DOHH2 (cell line): ENCODE data around the gene NEK8.

ENCODE experiments used
- H3F3A ChIP-seq: fragments of 200-600 bp; sonication (generic), shearing (Covaris generic); 2 replicates; pipeline ENCODE4 v1.6.0; 2016; ENCODE audit warnings: antibody characterized with exemption, mild to moderate bottlenecking; ENCODE audit not compliant: control insufficient read depth, insufficient read depth
- H3K27ac ChIP-seq: fragments of 200-600 bp; sonication (generic); 2 replicates; pipeline ENCODE4 v1.5.1; 2014; ENCODE audit warnings: low read depth, mild to moderate bottlenecking, low read length, moderate library complexity
- H3K27me3 ChIP-seq: fragments of 200-600 bp; sonication (generic); 2 replicates; pipeline ENCODE4 v1.6.1; 2014; ENCODE audit warnings: mild to moderate bottlenecking, low read length, mixed read lengths; ENCODE audit not compliant: control insufficient read depth
- H3K36me3 ChIP-seq: fragments of 200-600 bp; sonication (generic); 2 replicates; pipeline ENCODE4 v1.6.1; 2014; ENCODE audit warnings: mild to moderate bottlenecking, low read length, moderate library complexity, mixed read lengths; ENCODE audit not compliant: control insufficient read depth
- H3K4me1 ChIP-seq: fragments of 200-600 bp; sonication (generic); 2 replicates; pipeline ENCODE4 v1.6.1; 2014; ENCODE audit warnings: mild to moderate bottlenecking, low read length, mixed read lengths; ENCODE audit not compliant: control insufficient read depth
- H3K4me2 ChIP-seq: fragments of 200-600 bp; sonication (generic); 2 replicates; pipeline ENCODE4 v1.6.0; 2014; ENCODE audit warnings: mild to moderate bottlenecking, low read length, moderate library complexity
- H3K4me3 ChIP-seq: fragments of 200-600 bp; sonication (generic); 2 replicates; pipeline ENCODE4 v1.5.1; 2014; ENCODE audit warnings: mild to moderate bottlenecking, low read length, mixed read lengths
- H3K79me2 ChIP-seq: fragments of 200-600 bp; sonication (generic); 2 replicates; pipeline ENCODE4 v1.6.1; 2014; ENCODE audit warnings: mild to moderate bottlenecking, low read length, mixed read lengths; ENCODE audit not compliant: control insufficient read depth
- H3K9me2 ChIP-seq: fragments of 200-600 bp; sonication (generic); replicated peaks from 2 replicates; pipeline ENCODE4 v1.6.1; 2014; ENCODE audit warnings: mild to moderate bottlenecking, low read length, mixed read lengths; ENCODE audit not compliant: control insufficient read depth
- H3K9me3 ChIP-seq: fragments of 200-600 bp; sonication (generic); 2 replicates; pipeline ENCODE4 v1.6.1; 2014; ENCODE audit warnings: antibody characterized with exemption, low read length, mixed read lengths; ENCODE audit not compliant: control insufficient read depth, insufficient read depth
- H4K20me1 ChIP-seq: fragments of 200-600 bp; sonication (generic); 2 replicates; pipeline ENCODE4 v1.6.0; 2014; ENCODE audit warnings: low read depth, mild to moderate bottlenecking, antibody characterized with exemption, low read length, moderate library complexity; ENCODE audit not compliant: control insufficient read depth, insufficient read depth
- EZH2phosphoT487 ChIP-seq: fragments of 200-600 bp; sonication (generic); IDR thresholded peaks from 2 replicates; pipeline ENCODE4 v1.6.1; 2017; ENCODE audit warnings: borderline replicate concordance, mild to moderate bottlenecking, antibody characterized with exemption, low read length, moderate library complexity, mixed read lengths
- TF ChIP-seq, protein P1 (sequence below): fragments of 200-600 bp; sonication (generic); IDR thresholded peaks from one replicate; pipeline ENCODE4 v1.5.1; 2014; ENCODE audit warnings: antibody characterized with exemption, mild to moderate bottlenecking, low read depth, low read length; ENCODE audit not compliant: poor library complexity, severe bottlenecking

NEK8 gene

DNA sequence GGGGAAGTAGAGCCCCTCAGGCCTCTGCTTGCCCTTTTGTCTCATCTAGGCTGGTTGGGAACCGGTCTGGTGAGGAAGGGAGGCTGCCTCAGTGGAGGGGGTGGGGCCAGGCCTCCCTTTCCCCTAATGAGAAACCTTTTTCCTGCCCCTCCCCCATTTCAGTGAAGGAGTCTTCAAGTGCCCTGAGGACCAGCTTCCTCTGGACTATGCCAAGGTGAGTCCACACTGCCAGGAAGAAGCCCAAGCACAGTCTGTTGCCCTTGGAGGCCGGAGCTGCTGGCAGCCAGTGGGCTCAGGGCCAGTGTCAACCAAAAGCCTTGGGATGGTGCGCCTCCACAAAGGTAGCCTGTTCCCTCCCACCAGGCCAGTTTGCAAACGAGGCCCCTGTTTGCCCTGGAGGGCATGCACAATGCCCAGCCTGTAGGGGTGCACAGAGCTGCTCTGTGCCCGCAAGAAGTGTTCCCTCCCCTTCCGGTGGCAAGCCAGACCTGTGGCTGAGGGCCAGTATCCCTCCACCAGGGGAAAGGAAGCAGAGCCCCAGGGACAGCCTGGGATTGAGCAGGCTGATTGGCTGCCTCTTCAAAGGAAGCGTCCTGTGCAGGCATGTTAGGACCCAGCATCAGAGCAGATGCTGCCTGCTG lies 18.6 kb downstream of the NEK8 start:
- Histone ChIP-seq H3K27me3 (no peaks in the 10 kb centered on the region), H3K9me2 (no peaks in the 10 kb centered on the region), H3K4me3 (no peak overlapping the region), H4K20me1 (peaks cover 27% of the 10 kb centered on the region), H3K4me2 (peak overlapping the region; percentile 99), H3K27ac (no peak overlapping the region; the same call in 1 of the 2 replicates), H3K79me2 (peaks cover 64% of the 10 kb centered on the region), H3K4me1 (peaks cover 44% of the 10 kb centered on the region), H3K9me3 (no peaks in the 10 kb centered on the region), H3F3A (peaks cover 27% of the 10 kb centered on the region), H3K36me3 (peaks cover 77% of the 10 kb centered on the region)
- TF ChIP-seq EZH2phosphoT487 = no peak
- TF ChIP-seq, protein P1, sequence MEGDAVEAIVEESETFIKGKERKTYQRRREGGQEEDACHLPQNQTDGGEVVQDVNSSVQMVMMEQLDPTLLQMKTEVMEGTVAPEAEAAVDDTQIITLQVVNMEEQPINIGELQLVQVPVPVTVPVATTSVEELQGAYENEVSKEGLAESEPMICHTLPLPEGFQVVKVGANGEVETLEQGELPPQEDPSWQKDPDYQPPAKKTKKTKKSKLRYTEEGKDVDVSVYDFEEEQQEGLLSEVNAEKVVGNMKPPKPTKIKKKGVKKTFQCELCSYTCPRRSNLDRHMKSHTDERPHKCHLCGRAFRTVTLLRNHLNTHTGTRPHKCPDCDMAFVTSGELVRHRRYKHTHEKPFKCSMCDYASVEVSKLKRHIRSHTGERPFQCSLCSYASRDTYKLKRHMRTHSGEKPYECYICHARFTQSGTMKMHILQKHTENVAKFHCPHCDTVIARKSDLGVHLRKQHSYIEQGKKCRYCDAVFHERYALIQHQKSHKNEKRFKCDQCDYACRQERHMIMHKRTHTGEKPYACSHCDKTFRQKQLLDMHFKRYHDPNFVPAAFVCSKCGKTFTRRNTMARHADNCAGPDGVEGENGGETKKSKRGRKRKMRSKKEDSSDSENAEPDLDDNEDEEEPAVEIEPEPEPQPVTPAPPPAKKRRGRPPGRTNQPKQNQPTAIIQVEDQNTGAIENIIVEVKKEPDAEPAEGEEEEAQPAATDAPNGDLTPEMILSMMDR = no peak

DNA sequence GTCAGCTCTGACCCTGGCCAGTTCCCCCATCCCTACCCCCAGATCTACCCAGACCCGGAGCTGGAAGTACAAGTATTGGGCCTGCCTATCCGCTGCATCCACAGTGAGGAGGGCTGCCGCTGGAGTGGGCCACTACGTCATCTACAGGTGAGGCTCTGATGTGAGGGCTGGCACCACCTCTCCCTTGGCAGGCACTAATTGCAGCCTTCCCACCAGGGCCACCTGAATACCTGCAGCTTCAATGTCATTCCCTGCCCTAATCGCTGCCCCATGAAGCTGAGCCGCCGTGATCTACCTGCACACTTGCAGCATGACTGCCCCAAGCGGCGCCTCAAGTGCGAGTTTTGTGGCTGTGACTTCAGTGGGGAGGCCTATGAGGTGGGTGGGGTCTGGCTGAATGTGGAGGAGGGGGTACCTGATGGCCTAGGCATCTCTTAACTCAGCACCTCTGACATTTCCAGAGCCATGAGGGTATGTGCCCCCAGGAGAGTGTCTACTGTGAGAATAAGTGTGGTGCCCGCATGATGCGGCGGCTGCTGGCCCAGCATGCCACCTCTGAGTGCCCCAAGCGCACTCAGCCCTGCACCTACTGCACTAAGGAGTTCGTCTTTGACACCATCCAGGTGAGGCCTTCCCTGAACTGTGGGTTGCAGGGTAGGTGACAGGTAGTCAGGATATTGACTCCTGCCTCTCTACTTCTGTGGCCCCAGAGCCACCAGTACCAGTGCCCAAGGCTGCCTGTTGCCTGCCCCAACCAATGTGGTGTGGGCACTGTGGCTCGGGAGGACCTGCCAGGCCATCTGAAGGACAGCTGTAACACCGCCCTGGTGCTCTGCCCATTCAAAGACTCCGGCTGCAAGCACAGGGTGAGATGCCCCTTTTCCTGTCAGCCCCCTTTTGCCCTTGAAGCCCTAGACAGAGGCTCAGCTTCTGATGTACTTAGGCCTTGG lies 19.5 kb downstream of the NEK8 start:
- Histone ChIP-seq H3K9me3 (no peaks in the 10 kb centered on the region), H3K36me3 (peaks cover 80% of the 10 kb centered on the region), H3F3A (peaks cover 28% of the 10 kb centered on the region), H3K4me3 (no peak overlapping the region), H3K27ac (no peak overlapping the region), H4K20me1 (peaks cover 27% of the 10 kb centered on the region), H3K79me2 (peaks cover 64% of the 10 kb centered on the region), H3K9me2 (no peaks in the 10 kb centered on the region), H3K27me3 (no peaks in the 10 kb centered on the region), H3K4me2 (no peak overlapping the region), H3K4me1 (peaks cover 35% of the 10 kb centered on the region)
- TF ChIP-seq, protein P1 = no peak
- no peak for TF ChIP-seq EZH2phosphoT487

DNA sequence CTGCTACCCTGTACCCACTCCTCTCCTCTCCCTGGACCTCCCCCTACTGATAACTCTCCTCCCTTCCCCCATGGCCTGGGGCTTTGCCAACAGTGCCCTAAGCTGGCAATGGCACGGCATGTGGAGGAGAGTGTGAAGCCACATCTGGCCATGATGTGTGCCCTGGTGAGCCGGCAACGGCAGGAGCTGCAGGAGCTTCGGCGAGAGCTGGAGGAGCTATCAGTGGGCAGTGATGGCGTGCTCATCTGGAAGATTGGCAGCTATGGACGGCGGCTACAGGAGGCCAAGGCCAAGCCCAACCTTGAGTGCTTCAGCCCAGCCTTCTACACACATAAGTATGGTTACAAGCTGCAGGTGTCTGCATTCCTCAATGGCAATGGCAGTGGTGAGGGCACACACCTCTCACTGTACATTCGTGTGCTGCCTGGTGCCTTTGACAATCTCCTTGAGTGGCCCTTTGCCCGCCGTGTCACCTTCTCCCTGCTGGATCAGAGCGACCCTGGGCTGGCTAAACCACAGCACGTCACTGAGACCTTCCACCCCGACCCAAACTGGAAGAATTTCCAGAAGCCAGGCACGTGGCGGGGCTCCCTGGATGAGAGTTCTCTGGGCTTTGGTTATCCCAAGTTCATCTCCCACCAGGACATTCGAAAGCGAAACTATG lies 20.4 kb downstream of the NEK8 start:
- no peak overlapping the region for H3K4me2 ChIP-seq
- peaks cover 27% of the 10 kb centered on the region for H4K20me1 ChIP-seq
- H3K4me1 ChIP-seq = peaks cover 30% of the 10 kb centered on the region
- no peaks in the 10 kb centered on the region for H3K27me3 ChIP-seq
- peaks cover 28% of the 10 kb centered on the region for H3F3A ChIP-seq
- no peak overlapping the region for H3K4me3 ChIP-seq
- no peaks in the 10 kb centered on the region for H3K9me3 ChIP-seq
- peaks cover 80% of the 10 kb centered on the region for H3K36me3 ChIP-seq
- H3K79me2 ChIP-seq = peaks cover 59% of the 10 kb centered on the region
- TF ChIP-seq EZH2phosphoT487 = no peak
- TF ChIP-seq, protein P1 = no peak
- no peak overlapping the region for H3K27ac ChIP-seq
- H3K9me2 ChIP-seq = no peaks in the 10 kb centered on the region
